Measurements from ENCODE around the gene PISD.
"Not testable (repeated sequence)": the region's sequence is repeated elsewhere in the genome, so short reads cannot be mapped to it uniquely, and the experiment has no call there.

PISD gene

DNA sequence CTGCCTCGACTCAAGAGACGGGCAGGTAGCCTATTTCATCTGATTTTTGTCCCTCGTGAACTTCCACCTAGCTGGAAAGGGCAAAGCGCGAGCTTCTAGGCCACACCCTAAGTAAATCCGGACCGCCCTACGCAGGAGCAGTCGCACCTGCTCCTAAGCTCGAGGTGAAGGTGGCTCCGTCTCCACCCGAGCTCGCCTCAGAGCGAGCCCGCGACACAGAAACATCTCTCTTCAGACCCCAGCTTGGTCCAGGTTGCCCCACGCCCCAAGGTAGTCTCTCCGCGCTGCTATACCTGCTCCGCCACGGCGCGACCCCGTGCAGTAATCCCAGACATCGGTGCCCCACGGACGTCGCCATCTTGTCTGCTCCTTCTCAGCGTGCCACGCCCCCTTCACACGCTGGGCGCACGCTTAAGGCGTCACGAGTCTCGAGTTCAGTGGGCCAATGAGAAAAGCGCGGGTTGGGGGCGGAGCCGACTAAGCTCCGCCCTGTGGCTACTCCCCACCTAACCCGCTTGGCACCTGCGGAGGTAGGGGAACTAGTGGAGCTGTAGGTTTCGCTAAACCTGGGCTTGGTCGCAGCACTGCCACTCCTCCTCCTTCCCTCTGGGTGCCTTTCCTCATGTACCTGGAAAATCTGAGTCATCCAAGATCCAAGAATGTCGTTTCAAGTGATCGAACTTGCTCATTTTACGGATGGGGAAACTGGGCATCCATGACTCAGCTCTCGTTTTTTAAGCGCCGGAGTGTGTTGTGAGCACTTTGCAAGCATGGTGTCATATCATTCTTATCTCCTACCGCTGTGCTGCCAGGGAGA, at the start of gene PISD:
Gene PISD (minus strand): TSS at position 365 of the 817 bp plus-strand sequence. CDS start 7 bp downstream, at position 358.
- peak; percentile 98 for DNase-seq

DNA sequence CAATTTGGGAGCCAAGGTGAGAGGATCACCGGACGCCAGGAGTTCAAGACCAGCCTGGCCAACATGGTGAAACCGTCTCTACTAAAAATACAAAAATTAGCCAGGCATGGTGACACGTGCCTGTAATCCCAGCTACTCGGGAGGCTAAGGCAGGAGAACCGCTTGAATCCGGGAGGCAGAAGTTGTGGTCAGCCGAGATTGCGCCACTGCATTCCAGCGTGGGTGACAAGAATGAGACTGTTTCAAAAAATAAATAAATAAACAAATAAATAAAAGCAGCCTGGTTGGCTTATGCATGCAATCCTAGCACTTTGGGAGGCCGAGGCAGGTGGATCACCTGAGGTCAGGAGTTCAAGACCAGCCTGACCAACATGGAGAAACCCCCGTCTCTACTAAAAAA, 49.2 kb upstream of the PISD start:
- not testable (repeated sequence) for DNase-seq

- no peak for DNase-seq
Observed at GRCh38 chr22:31707519-31707918, 45.5 kb upstream of the PISD start.

DNA sequence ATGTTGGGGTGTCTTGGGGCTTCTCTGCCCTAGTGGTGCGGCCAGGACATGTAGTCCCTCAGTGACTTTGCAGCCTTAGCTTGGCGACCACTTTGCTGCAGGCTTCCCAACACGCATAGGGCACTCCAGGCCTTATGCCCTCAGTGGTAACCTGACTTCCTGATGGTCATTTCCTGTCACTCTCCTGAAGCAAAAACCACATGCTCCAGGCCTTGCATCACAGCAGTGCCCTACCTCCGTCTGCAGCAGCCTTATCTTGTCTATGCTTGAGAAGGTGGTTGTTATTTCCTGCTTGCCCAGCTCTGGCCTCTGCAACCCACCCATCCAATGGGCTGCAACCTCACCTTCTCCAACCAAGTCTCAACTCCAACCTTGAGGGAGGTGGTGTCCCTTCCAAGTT, 33.4 kb upstream of the PISD start:
- no peak for DNase-seq

- not testable (repeated sequence) for DNase-seq
Observed at GRCh38 chr22:31694046-31694445, 32.0 kb upstream of the PISD start.

GRCh38 chr22:31692186-31692886, 30.3 kb upstream of the PISD start:
- DNase-seq = no peak

DNA sequence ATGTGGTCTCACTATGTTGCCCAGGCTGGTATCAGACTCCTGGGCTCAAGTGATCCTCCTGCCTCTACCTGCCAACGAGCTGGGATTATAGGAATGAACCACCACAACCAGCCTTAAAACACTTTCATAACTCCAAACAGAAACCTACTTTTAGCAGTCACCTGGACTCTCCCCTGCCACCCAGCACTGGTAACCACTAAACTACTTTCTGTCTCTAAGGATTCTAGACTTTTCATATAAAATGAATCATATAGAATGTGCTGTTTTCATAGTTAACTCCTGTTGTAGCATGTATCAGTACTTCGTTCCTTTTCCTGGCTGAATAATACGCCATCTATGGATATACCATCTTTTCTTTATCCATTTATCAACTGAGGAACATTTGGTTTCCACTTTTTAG, 29.4 kb upstream of the PISD start:
- no peak for DNase-seq

GRCh38 chr22:31683181-31684105, 21.4 kb upstream of the PISD start:
- DNase-seq = no peak

- DNase-seq = no peak
Observed at GRCh38 chr22:31682751-31683150, 20.7 kb upstream of the PISD start.

GRCh38 chr22:31681349-31682345, 19.6 kb upstream of the PISD start:
- DNase-seq = no peak

DNA sequence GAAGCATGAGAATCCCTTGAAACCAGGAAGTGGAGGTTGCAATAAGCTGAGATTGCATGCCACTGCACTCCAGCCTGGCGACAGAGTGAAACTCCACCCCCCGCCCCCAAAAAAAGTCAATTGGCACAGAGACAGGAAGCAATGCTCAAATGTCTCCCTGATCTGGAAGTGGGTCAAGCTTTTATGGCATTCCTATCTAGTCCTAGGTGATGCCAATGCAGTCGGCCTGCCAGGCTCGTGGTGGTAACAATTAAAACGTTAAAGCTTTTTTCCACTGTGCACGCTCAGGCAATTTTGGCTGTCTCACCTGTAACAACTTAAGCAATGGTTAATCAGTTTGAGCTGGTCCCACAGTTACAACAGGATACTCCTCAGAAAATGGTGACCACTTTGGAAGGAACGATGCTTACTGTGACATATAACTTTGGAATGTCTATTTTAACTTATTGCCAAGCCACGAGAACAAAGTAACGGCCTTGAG, 18.9 kb upstream of the PISD start:
- DNase-seq = no peak

- DNase-seq = no peak
Observed at GRCh38 chr22:31678748-31679147, 16.7 kb upstream of the PISD start.

GRCh38 chr22:31676700-31677099, 14.7 kb upstream of the PISD start:
- DNase-seq = peak; percentile 92

DNA sequence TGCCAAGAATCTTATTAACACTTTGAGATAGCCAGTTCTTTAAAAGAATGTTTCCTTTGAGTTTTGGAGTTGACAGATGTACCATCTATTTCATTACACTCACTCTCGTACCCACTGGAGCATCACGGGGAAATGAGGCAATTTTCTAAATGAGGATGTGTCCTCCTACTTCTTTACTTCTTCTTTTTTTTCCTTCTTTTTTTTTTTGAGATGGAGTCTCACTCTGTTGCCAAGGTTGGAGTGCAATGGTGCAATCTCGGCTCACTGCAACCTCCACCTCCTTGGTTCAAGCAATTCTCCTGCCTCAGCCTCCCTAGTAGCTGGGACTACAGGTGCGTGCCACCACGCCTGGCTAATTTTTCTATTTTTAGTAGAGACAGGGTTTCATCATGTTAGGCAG, 12.2 kb upstream of the PISD start:
- not testable (repeated sequence) for DNase-seq

- not testable (repeated sequence) for DNase-seq
Observed at GRCh38 chr22:31668849-31669248, 6.8 kb upstream of the PISD start.

GRCh38 chr22:31662668-31663037, 638 bp upstream of the PISD start:
- no peak for DNase-seq

GRCh38 chr22:31660860-31661341, 1.1 kb downstream of the PISD start:
- DNase-seq = peak; percentile 41

DNA sequence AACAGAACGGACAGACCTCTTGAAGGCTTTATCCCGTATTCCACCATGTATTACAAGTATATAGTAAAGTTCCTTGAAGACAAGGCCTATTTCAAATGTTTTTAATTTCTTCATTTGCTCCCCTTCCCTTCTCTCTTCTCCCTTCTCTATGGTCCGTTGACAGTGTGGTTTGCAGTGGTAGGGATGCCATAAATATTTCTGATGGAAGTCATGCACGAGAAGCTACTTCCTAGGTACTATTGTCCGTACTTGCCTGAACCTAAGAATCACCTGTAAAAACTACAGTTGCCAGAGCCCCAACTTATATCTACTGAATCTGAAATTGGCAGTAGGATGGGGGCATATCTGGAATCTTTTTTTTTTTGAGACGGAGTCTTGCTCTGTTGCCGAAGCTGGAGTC, 2.8 kb downstream of the PISD start:
- DNase-seq = no peak

GRCh38 chr22:31654408-31654807, 7.6 kb downstream of the PISD start:
- DNase-seq = no peak

- DNase-seq = no peak
Observed at GRCh38 chr22:31653944-31654343, 8.1 kb downstream of the PISD start.

GRCh38 chr22:31652911-31653684, 8.9 kb downstream of the PISD start:
- DNase-seq = no peak

Data from activated CD8-positive, alpha-beta memory T cell treated with anti-CD3 and anti-CD28 coated beads, Interleukin-2, amount 50 U/mL, for 4 hours (primary cell).